Measurements from ENCODE around the gene STARD6.
"Not testable (repeated sequence)": the region's sequence is repeated elsewhere in the genome, so short reads cannot be mapped to it uniquely, and the experiment has no call there.

Gene STARD6

DNA sequence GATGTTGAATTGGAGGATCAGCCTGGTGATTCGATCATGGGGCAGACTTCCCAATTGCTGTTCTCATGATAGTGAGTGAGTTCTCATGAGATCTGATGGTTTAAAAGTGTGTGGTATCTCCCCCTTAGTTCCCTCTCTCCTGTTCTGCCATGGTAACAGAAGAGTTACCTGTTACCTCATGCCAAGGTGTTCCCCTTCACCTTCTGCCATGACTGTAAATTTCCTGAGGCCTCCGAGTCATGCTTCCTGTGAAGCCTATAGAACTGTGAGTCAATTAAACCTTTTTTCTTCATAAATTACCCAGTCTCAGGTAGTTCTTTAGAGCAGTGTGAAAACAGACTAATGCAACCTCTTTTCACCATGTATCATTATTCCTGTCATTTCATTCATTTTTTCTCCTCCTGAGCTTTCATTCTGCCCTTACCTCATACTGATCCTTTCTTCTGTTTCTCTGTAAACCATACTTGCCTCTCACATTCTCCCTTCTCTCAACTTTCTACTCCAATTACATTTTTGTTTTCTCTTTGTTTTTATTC is 22.0 kb downstream of the STARD6 start:
- DNase-seq: no peak

DNA sequence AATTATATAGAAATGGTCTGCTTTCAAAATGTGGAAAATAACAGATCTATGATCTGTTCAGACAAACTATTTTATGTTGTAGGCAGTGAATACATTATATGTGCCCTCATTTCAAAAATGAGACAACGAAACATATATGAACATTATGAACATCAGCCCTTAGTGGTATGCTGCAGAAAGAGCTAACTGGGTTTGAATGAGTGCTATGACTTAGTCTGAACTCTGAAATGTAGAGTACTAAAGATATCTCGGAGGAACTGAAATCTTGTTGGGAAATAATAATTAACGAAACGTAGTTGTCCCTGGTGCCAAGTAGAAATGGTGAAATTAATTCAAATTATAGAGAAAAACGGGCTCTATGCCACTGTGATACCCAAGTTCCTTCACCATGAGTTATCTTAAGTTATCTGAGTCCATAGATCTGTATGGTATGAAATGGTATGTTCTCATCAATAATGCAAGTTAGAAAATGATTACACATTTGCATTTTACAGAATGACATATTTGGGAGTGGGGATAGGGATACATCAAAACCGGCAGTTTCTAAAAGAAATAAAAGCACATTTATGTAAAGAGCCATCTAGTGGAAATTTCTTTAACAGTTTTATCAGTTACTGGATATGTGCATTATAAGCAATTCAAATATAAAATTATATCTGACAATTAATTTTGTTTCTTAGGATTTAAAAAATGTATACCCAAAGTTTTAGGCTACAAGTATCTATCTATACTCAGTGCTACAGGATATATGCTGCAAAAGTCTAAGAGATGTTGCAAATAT is 26.7 kb downstream of the STARD6 start:
- DNase-seq: no peak

DNA sequence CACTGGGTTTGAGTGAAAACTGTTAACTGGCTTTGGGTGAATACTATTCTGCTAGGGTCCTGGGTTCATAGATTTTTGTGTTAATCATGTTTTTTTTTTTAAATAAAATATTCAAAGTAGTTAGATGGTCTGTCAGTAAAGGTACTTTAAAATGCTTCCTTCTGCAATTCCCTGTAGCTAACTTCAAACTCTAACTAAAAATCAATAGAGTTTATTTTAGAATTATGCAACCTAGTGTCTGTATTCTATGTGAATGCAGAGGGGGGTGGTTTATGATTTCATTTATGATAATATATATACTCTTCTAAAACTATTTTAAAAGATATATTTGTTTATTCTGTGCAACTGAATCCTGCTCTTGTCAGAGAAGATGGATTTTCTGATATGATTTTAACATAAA is 27.9 kb downstream of the STARD6 start:
- no peak for DNase-seq

DNA sequence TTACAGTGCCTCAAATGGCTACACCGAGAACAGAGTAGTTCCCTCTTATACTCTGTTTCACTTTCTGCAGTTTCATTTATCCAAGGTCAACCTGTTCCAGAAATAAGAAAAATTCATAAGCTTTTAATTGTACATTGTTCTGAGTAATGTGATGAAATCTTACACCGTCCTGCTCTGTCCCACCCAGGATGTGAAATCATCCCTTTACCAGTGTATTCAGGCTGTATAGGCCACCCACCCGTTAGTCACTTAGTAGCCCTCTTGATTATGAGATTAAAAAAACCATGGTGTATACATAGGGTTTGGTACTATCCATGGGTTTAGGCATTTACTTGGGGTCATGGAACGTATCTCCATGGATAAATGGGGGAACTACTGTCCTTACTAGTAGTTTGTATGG is 29.8 kb downstream of the STARD6 start:
- no peak for DNase-seq

DNA sequence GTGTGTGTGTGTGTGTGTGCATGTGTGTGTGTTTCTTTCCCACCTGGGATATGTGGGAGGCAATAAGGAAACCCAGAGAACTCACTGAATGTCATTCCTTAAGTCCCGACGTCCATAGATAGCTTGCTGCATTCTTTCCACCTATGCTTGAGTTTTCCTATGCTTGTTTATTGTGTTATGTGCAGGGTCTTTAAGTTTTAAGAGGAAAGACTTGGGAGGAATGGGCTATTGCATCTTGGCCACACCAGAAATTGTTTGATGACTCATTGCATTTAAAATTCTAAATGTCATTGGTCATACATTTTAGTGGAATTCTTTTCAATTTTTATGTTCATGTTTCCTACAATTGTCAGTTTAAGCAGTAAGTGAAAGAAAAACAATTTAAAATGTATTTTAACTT is 33.7 kb downstream of the STARD6 start:
- no peak for DNase-seq

DNA sequence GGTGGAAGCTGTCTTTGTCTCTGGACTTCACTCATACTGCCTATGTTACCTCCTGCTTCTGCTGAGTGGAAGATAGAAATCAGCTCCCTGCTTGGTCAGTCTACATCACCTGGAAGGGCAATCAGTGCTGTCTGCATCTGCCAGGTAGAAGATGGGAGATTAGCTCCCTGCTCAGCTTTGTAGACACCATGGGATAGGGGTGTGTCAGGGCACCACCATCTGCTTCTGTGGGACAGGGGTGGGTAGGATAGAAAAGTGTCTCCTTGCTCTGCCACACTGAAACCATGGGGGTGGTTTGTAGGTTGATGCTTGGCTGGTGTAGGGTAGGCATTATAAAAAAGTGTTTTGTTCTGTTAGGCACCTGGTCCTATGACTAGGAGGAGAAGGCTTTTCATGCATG is 34.1 kb downstream of the STARD6 start:
- no peak for DNase-seq

DNA sequence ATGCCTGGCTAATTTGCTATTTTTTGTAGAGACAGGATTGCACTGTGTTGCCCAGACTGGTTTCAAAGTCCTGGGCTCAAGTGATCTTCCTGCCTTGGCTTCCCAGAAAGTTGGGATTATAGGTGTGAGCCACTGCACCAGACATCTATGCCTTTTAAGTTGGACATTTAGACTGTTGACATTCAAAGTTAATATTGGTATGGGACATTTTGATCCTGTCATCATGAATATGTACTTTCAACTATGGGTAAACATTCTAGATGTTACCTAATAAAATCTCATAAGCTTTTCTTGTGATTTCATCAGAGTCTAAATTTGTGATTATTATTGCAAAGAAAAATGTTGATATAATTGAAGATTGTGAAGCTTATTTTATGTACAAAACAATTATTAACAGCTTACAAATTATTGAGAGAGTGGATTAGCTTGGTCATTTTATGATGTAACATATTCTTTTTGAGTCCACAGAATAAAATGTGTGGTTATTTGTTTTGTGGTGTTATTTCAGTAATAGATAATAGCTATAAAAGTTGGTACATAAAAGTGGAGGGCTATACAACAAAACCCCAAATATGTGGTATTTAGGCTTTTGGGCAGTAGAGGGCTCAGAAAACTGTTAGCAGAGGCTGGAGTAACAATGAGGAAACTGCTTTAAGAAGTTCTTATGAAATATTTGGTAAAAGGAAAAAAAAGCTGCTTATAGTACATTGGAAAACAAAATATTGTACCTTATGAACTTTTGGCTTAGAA is 41.4 kb downstream of the STARD6 start:
- DNase-seq: no peak

DNA sequence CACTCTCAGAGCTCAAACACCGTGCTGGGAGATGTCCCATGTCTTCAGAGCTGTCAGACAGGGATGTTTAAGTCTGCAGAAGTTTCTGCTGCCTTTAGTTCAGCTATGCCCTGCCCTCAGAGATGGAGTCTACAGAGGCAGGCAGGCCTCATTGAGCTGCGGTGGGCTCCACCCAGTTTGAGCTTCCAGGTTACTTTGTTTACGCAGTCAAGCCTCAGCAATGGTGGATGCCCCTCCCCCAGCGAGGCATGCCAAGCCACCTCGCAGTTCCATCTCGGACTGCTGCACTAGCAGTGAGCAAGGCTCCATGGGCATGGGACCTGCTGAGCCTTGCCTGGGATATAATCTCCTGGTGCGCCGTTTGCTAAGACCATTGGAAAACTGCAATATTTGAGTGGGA is 48.1 kb downstream of the STARD6 start:
- not testable (repeated sequence) for DNase-seq

DNA sequence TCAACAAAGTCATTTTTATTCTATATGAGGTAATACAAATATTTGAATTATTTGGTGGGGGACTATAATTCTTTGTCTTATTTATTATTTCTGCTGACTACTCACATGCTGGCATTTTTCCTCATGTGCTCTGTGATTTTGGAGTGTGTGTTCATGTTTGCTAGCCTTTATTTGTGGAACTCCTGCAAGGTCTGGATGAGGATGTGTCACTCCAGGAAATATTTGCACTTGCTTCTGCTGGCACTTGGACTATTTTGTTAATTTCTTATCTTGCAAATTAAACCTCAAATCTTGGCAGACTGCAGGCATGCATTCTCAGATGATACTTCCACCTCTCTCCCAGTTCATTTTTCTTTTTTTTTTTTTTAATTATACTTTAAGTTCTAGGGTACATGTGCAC is 54.2 kb downstream of the STARD6 start:
- no peak for DNase-seq

DNA sequence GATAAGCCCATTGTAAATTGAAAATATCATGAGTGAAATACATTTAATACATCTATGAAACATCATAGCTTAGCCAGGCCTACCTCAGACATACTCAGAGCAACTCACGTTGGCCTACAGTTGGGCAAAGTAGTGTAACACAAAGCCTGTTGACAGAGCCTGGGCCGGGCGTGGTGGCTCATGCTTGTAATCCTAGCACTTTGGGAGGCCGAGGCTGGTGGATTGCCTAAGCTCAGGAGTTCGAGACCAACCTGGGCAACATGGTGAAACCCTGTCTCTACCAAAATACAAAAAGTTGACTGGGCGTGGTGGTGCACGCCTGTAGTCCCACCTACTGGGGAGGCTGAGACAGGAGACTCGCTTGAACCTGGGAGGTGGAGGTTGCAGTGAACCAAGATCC is 58.7 kb downstream of the STARD6 start:
- DNase-seq: not testable (repeated sequence)

DNA sequence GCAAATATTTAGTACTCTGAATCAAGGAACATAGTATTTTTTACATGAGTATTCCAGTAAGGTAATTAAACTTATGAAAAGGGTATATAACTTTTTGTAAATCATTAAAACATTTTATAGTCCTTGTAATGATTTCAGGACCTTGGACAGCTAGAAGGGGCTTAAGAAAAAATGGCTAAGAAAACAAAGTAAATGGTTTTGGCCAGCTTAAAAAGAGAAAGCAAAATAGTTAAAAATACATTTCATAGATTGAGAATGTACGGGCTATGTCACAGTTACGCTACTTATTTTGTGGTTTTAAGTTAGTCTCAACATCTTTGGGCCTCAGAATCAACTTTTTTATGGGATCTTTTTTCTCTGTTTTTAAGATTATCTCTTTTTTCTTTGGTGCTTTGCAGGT is 61.6 kb downstream of the STARD6 start:
- DNase-seq: no peak

DNA sequence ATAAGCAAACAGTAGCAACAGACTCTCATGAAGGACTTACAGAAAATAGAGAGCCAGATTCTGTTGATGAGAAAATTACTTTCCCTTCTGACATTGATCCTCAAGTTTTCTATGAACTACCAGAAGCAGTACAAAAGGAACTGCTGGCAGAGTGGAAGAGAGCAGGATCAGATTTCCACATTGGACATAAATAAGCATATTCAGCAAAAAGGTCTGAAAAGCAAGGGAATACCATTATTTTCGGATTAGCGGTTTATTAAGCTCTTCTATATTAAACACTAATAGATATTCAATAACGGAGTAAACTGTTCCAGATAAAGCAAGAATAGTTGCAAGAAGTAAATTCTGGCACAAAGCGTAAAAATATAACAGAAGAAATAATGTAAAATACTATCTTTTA is 63.4 kb downstream of the STARD6 start:
- no peak for DNase-seq

DNA sequence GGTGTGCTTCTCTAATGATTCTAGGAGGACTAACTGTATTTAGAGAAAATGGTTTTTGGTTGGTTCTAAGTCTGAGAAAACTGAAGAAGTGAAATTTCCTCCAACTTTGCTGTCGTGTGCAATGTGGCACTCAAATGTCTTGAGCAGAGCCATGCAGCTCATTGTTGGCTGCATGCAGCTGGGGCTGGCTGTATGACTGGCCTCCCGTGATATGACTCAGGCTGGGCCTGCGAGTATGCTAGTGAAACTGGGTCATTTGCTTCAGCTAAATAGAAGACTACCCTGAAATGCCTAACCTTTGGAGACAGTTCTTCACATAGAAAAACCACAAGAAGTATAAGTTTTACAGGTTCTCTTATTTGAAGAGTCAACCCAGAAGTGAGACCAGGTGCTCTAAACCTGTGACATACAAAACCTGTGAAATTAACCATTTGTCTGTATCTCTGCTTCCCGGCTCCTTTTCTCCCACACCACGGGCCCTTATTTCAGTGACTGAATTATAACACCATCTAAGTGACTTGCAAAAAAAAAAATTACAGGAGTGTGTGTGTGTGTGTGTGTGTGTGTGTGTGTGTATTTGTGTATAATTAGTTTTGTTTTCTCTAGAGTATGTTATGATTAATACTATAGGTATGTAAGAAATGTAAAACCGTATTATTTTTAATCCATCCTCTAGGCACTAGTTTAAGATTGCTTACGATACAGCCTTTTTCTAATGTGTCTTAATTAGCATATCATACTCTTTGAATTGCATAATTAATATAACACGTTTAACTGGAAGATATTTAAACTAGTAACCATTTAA is 72.5 kb downstream of the STARD6 start:
- peak; percentile 67 for DNase-seq

DNA sequence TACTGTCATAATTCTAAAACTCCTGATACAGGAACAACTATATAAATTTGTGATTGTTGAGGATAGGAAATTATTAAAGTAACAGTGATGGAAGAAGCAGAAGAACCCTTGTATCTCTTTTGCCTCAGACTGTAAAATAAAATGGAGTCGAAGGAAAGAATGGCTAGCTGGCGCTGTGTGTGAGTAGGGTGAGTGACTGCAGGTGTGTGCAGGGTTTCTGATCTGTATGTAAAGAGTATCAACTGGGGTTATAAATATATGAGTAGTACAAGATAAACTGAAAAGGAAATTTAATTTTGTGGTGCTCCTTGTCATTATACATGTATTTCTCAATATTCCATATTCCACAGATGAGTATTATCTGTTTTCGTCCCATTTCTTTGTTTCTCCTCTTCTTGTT is 73.1 kb downstream of the STARD6 start:
- no peak for DNase-seq

DNA sequence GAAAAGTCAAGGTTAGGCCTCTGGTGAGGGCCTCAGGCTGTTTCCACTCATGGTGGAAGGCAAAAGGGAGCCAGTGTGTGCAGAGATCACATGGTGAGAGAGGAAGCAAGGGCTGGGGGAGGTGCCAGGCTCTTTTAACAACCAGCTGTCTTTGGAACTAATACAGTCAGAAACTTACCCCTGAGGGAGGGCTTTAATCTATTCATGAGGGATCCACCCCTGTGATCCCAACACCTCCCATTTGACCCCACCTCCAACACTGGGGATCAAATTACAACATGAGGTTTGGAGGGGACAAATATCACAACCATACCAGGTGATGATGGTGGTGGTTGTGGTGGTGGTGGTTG is 77.5 kb downstream of the STARD6 start:
- no peak for DNase-seq

DNA sequence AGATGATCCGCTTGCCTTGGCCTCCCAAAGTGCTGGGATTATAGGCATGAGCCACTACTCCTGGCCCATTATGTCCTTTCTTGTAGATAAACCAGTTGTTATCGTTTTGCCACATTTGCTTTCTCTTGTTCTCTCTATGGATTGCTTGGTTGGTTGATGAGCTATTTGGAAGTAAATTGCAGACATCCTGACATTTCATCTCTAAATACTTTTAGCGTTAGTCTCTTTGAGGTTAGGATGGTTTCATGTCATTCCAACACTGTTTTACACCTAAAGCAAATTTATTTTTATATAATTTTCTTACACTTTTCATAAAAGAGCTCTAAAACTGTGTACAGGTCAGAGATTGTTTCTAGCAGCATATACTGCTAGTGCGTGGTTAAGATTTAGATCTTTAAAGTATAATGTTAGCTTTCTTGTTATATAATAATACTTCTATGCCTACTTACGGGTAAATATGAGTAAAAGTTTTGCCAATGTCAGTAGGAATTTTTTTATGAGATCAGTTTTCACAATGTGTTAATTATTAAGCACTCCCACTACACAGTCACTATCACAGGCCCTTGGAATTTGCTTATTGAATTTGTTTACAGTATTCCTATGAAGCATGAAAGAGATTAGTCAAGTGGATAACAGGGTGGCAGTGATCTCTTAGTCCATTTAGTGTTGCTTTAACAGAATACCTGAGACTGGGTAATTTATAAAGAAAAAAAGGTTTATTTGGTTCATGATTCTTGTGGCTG is 78.0 kb downstream of the STARD6 start:
- DNase-seq: no peak

DNA sequence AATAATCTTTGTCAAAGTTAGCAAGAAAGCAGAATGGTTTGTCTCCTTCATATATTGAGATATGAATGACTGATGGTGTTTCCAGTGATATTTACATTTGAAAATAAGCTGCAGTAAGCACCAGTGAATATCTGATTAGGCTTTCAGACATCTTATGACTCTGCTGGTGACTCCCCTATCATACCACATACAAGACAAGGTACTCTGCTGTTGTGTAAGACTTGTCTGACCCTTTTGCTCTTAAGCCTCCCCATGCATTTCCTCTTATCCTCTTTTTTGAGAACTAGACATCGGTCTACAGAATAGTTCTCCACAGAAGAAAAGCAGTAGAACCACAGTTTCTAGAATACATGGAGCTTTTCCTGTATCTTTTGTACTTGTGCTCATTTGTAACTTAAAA is 79.0 kb downstream of the STARD6 start:
- DNase-seq: no peak

DNA sequence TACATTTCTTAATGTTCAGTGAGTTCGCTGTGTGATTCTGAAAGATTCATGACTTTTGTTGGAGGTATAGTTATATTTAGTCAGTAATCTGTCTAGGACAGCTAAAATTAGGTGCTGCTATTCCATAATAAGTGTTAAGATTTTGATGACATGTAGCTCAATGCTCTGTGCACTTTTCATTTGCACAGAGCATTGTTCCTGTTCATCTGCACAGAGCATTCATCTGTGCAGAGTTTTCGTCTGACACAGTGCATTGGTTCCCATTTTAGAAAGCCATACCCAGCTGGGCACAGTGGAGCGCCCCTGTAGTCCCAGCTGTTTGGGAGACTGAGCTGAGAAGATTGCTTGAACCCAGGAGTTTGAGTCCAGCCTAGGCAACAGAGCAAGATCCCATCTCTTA is 79.8 kb downstream of the STARD6 start:
- DNase-seq: no peak
